Stimulated activated CD4-positive, alpha-beta T cell treated with anti-CD3 and anti-CD28 coated beads, Interleukin-1b, Interleukin-23, amount 100 ng/mL, for 4 hours (primary cell): ENCODE data around the gene PCDHGB7.
"Not testable (repeated sequence)": the region's sequence is repeated elsewhere in the genome, so short reads cannot be mapped to it uniquely, and the experiment has no call there.

ENCODE experiments used
- DNase-seq, 2 donors: peaks; one replicate each; pipeline ENCODE4 v3.0.0-alpha.2; 2020; ENCODE audit warnings: low read depth in 2 of 2

PCDHGB7 gene

GRCh38 chr5:141430332-141431113, 13.0 kb downstream of the PCDHGB7 start, which contains the start of gene PCDHGA12:
TSS of gene PCDHGA12 (plus strand) at chr5:141430507. CDS start at chr5:141430760, 253 bp downstream.
- no peak for DNase-seq

DNA sequence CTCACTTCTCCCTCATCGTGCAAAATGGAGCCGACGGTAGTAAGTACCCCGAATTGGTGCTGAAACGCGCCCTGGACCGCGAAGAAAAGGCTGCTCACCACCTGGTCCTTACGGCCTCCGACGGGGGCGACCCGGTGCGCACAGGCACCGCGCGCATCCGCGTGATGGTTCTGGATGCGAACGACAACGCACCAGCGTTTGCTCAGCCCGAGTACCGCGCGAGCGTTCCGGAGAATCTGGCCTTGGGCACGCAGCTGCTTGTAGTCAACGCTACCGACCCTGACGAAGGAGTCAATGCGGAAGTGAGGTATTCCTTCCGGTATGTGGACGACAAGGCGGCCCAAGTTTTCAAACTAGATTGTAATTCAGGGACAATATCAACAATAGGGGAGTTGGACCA, 13.8 kb downstream of the PCDHGB7 start:
- DNase-seq, result no peak

DNA sequence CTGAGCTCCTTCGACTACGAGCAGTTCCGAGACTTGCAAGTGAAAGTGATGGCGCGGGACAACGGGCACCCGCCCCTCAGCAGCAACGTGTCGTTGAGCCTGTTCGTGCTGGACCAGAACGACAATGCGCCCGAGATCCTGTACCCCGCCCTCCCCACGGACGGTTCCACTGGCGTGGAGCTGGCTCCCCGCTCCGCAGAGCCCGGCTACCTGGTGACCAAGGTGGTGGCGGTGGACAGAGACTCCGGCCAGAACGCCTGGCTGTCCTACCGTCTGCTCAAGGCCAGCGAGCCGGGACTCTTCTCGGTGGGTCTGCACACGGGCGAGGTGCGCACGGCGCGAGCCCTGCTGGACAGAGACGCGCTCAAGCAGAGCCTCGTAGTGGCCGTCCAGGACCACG, 14.8 kb downstream of the PCDHGB7 start:
- DNase-seq, result not testable (repeated sequence)

- DNase-seq, result not testable (repeated sequence)
Observed at GRCh38 chr5:141432726-141433125, 15.2 kb downstream of the PCDHGB7 start.

- no peak for DNase-seq
Observed at GRCh38 chr5:141434006-141434405, 16.5 kb downstream of the PCDHGB7 start.

GRCh38 chr5:141437221-141437620, 19.7 kb downstream of the PCDHGB7 start:
- DNase-seq, result no peak

GRCh38 chr5:141439411-141440141, 22.1 kb downstream of the PCDHGB7 start:
- no peak for DNase-seq

DNA sequence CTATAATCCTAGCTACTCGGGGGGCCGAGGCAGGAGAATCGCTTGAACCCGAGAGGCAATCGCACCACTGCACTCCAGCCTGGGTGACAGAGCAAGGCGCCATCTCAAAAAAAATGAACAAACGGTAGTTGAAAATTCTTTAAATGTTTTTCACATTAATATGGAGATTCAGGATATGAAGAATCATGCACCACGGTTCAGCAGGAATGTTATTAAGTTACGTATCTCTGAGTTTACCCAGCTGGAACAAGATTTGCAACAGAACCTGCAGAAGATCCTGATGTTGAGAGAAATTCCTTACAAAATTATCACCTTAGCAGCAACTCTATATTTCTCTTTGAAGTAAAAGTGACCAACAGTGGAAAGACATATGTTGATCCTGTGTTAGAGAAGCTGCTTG, 22.9 kb downstream of the PCDHGB7 start:
- no peak for DNase-seq

GRCh38 chr5:141441571-141442170, 24.2 kb downstream of the PCDHGB7 start:
- no peak for DNase-seq

- DNase-seq, result no peak
Observed at GRCh38 chr5:141465351-141465750, 47.9 kb downstream of the PCDHGB7 start.
